ENCODE measurements around the gene EFCAB9.

The EFCAB9 gene

DNA sequence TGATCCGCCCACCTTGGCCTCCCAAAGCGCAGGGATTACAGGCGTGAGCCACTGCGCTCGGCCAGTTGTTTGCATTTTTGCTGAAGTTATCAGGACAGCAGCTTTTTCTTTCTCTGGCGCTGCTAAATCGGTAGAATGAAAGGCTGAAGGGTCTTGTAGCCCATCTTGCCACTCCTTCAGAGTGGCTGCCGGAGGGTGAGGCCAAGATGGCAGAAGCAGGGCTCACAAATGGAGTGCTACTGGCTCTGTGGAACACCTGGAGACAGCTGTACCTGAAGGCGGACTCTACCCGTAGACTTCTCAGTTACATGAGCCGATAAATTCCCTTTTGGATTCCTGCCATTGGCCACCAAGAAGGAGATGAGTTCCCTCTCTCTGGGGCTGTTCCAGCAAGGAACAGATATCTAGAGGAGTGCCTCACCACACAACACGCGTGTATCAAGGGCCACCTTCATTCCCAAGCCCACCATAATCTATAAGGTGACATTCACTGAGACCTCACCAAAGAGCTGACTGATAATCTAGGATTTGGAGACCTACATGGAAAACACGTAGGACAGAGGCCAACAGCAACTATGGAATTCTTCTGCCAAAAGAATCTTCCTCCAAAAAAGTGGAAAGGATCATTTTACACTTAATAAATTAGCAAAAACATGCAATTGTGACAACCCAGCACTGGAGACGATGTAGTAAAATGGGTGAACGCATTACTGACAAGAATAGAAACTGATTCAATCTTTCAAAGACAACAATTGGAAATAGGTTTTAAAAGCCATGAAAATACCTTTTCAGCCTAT lies 27.7 kb upstream of the EFCAB9 start:
- no peak for DNase-seq

DNA sequence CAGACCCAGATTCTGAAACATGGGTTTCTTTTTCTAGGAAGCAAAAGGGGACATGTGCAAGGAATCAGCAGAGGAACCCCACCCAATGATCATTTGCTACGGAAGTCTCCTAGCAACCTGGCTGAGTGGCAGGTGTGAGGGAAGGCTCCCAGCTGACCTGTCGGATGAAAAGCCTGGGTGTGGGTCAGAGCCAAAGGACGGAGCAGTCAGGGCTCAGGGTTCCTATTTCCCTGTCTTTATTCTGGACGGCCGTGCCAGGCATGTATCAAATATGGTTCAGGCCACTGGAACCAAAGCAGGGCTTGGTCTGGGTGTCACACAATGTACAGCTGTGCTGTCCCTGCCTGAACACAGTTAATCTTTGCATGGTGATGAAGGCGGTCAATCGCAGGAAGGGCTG lies 26.1 kb upstream of the EFCAB9 start:
- no peak for DNase-seq

DNA sequence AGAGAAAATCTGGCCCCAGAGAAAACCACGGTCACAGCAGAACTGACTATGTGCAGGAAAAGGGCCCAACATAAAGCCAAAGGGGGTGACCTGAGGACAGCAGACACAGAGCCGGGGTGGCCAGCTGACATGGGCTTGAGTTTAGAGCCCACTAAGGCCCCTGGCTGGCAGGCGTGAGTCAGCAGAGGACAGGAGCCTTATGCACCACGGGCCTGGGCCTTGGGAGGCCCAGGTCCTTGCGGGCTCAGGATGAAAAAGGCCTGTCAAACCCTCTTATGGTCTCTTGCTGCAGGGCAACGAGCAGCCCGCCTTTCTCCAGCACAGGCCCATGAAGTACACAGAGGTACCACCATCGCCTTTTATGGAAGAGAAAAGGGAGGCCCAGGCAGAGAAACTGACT lies 25.7 kb upstream of the EFCAB9 start:
- DNase-seq = no peak

DNA sequence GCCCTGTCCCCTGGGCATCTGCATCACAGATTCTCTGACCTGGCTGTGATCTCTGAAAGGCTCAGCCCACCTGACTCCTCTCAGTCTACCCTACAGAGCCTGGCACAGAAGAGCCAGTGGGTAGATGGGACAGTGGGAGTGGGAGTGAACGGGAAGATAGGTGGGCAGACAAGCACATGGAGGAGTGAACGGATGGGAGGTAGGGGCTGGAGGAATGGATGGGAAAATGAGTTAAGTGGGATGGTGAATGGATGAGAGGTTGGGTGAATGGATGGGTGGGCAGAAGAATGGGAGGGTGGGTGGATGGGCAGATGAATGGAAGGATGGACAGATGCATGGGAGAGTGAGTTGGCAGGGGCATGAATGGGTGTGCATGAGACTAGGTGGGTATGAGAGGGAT lies 24.8 kb upstream of the EFCAB9 start:
- no peak for DNase-seq

DNA sequence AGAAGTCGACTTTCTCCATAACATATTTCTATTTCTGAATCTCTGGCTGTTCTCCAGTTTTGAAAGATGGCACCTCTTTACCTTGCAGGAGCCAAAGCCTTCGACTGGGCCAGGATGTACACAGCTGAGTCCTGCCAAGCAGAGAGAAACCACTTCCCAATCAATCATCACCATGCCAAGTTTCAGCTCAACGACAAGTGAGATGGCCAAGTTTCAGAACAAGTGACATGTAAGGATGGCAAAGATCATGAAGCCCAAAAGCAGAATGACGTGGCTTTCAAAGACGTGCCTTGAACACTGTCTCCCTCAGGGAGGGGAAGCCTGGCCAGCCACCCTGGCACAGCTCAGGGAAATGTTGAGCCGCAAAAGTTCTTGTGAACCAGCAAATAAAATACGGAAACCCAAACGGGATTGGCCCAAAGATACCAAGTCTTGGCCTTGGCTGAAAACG lies 23.7 kb upstream of the EFCAB9 start:
- no peak for DNase-seq

DNA sequence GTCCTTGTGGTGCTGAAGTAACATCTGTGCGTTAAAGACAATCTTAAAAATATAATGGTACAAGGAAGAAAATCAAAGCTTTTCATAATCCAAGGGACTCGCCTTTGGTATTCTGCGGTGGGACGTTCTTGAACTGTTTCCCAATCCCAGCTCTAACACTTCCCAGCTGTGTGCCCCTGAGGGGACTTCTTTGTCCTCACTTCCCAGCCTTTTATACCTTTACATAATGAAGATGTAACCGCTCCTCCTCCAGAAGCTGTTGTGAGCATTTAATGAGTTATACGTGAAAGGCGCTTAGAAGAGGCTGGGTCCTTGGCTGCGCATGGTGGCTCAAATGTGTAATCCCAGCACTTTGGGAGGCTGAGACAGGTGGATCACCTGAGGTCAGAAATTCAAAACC lies 22.9 kb upstream of the EFCAB9 start:
- no peak for DNase-seq

DNA sequence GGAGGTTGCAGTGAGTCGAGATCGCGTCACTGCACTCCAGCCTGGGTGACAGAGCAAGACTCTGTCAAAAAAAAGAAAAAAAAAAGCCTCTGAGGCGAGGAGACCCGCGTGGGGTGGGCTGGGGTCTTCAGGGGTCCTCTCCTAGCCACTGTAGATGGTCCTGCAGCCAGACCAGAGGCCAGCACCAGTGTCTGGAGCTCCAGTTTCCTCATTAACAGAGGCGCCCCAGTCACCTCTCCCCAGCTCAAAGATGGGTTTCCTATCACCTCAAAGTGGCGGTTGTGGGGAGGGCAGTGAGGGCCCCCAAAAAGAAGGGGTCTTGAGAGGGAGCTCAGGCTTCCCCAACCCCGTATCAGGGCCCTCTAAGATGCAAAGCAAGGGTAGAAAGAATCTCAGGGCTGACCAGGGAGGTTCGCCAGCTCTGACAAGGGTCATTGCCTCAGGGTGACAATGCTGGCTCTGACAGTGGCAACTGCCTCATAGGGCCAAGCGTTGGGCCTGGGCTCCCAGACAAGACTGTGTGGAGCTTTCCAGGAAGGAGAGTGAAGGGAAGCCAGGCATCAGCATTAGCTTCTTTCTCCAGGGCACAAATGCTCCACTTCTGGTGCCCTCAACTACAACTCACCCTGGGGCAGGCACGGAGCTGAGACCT lies 20.9 kb upstream of the EFCAB9 start:
- no peak for DNase-seq

DNA sequence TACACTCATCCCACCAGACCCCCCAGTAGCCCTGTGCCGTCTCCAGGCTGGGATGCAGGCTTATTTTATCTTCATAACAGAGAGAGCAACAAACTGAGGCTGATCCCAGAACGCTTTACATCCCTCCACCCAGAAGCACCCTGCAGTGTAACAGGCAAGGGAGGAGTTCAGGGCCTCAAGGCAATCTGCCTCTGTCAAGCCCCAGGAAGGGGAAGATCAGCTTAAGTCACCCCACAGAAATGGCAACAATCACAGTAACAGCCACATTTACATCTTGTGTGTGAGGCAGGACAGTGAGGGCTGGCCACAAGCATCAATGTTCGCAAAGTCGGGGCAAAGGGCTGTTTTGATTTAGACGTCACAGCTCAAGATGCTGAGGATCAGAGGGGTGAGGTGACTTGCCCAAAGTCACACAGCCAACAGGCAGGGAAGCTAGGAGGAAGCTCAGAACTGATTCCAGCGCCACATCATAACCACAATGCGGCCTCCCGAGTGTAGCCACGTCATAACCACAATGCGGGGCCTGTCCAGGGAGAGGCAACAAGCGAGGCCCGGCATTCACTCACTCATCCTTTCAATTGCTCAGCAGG lies 20.3 kb upstream of the EFCAB9 start:
- DNase-seq = no peak

DNA sequence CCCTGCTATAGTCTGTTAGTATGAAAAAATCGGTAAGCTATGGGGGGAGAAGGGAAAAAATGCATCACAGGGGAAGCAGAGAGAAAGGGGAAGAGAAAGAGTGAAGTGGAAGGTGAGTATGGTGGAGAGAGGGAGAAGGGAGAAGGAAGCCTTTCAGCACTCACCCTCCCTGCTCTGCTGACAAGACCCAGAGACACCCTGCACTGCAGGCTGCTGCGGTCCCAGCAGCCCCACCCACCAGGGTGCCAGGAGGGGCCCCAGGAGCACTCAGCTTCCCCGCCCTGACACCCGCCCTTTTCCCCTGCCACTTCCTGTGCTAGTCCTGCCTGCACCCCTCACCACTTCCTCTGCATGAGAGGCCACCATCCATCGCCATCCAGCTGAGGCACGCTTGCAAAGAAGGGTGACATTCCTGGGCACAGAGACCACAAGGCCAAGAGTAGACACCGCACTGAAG lies 18.7 kb upstream of the EFCAB9 start:
- DNase-seq = no peak

DNA sequence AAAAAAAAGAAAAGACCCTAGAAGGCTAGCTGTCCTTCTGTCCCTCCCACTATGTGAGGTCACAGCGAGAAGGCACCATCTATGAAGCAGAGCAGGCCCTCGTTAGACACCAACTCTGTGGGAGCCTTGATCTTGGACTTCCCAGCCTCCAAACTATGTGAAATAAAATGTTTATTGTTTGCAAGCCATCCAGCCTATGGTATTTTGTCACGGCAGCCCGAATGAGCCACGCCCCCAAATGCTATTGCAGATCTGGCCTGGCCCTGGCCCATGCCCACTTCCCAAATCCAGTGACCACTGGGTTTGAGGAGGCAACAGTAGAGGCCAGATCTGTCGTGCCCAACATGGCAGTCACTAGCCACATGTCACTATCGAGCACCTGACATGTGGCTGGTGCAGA lies 16.8 kb upstream of the EFCAB9 start:
- no peak for DNase-seq

DNA sequence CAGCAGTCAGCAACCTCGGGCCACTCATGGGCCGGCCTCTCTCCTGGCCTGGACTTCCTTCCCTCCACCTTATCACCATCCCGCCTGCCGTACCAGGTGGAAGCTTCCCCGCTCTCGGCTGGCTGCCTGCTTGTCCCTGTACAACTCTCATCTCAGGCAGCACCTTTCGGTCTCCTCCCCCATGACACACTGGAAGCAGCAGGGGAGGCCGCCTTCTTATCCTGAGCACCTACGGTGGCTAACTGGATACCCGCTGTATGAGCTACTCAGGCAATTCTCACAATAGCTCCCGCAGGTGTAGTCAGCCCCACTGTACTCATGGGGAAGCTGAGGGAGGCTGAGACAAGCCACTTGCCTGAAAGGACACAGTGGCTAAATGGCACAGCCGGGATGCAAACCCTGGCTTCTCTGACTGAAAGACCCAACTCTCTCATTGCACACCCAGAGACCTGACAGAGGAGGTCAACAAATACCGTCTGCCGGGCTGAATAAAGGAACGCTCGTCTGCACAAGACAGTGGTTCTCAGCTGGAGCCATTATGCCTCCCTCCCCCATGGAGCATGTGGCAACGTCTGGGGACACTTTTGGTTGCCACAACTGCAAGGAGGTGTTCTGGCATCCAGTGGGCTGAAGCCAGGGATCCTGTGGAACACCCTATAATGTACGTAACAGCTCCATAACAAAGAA lies 15.5 kb upstream of the EFCAB9 start:
- no peak for DNase-seq

DNA sequence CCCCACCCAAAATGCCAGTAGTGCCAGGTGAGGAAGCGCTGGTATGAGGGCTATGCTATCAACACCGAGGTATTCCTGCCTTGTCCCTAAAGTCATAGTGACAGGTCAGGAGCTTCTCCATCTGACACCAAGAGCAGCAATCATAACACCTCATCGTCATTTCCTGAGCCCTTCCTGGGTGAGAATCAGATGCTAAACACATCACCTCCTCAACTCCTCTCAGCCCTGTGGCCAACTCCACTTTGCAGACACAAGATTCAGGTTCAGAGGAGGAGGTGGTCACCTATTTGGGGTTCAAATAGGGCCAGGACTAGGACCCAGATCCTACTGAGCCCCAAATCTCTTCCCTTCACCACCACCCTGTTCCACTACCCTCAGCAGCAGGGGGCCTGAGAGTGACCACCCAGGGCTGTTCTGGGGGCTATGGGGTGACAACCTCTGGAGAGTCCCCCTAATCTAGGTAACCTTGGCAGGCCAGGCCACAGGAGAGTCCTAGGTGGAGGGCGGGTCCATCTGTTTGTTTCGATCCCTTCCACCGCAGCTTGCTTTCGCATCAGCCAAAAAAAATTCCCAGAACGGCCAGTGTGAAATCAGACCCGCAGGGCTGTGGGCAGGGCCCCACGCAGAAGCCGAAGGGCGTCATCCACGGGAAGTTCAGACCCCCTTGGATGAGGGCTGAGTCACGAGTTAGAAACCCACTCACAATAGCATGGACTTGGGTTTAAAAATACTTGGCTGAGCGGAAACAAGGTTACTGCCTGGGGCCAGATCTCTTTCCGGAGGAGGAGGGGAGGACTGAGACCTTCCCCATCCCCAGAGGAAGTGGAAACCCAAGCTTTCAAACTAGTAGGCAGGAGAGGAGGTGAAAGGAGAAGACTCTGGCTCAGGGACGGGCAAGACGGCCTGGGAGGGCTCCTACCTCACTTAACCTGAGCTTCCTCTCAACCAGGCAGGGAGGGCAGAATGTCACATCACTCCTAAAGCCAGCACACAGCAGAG lies 14.7 kb upstream of the EFCAB9 start:
- no peak for DNase-seq

DNA sequence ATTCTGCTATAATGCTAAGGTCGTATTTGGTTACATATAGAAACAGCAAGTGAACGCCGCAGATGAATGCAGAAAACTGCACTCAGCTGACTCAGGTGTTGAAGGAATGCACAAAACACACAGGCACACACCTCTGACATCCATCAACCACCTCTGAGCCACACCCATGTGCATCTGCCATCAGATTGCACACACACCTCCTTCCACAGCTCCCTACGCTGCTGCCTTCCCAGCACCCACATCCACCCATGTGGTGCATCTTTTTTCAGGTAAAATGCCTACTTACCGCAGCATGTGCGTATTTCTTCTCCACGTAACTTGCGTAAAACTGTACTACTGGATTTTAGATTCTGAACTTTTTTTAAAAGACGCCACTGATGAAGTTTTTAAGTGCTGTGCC lies 13.0 kb upstream of the EFCAB9 start:
- DNase-seq = no peak

DNA sequence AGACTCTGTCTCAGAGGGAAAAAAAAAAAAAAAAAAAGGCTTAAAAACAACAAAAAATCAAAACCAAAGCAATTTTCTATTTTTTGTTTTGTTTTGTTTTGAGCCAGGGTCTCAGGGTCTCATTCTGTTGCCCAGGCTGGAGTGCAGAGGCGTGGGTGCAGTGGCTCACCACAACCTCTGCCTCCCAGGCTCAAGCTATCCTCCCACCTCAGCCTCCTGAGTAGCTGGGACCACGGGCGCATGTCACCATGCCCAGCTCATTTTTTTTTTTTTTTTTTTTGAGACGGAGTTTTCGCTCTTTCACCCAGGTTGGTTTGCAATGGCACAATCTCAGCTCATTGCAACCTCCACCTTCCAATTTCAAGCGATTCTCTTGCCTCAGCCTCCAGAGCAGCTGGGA lies 11.7 kb upstream of the EFCAB9 start:
- DNase-seq = no peak

DNA sequence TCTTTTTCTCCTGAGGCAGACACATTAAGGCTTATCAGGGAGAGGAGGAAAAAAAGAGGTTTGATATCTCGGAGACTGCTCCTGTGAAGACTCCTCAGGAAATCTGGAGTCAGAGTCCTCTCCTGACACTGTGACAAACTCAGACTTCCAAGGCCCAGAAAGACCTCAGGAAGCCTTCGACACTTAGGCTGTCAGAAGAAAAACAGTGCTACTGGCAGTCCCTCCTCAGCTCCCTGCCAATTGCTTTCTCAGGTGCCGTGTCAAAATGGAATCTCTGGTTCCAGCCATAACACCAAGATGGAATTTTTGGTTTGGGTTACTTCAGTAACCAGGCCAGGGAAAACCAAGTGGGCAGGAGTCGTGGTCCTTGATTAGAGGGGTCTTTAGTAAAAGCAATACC lies 10.1 kb upstream of the EFCAB9 start:
- DNase-seq = no peak

DNA sequence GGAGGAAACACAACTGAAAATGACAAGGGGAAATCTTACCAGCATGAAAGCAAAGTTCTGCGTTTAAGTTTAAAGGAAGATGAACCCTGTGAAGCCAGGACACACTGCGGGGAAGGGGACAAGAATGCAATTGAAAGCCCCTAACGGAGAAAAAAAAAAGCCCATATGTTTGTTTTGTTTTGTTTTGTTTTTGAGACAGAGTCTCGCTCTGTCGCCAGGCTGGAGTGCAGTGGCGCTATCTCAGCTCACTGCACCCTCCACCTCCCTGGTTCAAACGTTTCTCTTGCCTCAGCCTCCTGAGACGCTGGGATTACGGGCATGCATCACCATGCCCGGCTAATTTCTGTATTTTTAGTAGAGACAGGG lies 8.9 kb upstream of the EFCAB9 start:
- no peak for DNase-seq

DNA sequence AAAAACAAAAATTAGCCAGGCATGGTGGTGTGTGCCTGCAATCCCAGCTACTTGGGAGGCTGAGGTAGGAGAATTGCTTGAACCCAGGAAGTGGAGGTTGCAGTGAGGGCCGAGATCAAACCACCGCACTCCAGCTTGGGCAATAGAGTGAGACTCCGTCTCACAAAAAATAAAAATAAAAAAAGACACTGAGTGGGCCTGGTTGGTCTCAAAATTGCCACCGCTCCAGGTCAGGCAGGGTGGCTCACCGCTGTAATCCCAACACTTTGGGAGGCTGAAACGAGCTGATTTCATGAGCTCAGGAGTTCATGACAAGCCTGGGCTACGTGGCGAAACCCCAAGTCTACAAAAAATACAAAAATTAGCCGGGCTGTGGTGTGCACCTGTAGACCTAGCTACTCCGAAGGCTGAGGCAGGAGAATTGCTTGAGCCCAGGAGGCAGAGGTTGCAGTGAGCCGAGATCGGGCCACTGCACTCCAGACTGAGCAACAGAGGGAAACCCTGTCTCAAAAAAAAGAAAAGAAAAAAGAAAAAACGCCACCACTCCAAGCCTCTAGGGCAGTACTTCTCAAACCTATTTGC lies 7.8 kb upstream of the EFCAB9 start:
- no peak for DNase-seq

DNA sequence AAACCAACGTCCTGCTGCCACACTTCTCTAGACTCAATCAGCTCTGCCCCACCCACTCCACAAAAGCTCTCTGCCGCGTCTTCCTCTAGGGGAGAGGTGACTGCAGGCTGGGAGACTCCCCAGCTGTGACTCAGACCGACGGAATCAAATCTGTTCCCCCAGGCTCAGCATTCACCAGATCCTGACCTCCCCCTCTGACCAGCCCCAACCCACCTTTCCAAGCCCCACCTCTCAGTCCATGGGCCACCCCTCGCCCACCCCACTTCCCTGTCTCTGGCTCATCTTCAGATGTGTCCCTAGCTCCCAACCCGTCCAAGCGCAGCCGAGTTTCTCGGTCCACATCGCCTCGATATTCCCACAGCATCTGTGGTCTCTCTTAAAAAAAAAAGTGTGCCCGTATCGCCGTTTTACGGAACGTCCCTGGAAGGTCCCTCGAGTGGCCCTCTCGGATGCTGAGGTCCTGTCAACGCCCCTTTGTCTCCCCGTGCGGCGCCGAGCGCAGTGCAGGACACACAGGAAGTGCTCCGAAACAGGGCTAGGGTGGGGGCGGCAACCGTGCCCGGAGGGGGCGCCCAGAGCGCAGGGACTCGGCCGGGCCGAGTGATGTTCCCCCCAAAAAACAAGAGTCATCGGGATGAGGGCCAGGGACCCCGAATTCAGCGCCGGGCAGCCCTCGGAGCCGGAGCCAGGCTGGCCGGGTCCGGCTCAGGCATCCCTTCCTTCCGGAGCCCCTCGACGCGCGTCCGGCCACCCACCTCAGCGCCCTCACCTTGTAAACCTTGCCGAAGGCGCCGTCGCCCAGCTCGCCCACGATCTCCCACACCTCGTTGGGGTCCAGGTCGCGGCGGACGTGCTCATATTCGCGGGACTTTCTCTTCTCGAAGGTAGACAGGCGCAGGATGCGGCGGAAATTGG lies 6.6 kb upstream of the EFCAB9 start:
- no peak for DNase-seq

DNA sequence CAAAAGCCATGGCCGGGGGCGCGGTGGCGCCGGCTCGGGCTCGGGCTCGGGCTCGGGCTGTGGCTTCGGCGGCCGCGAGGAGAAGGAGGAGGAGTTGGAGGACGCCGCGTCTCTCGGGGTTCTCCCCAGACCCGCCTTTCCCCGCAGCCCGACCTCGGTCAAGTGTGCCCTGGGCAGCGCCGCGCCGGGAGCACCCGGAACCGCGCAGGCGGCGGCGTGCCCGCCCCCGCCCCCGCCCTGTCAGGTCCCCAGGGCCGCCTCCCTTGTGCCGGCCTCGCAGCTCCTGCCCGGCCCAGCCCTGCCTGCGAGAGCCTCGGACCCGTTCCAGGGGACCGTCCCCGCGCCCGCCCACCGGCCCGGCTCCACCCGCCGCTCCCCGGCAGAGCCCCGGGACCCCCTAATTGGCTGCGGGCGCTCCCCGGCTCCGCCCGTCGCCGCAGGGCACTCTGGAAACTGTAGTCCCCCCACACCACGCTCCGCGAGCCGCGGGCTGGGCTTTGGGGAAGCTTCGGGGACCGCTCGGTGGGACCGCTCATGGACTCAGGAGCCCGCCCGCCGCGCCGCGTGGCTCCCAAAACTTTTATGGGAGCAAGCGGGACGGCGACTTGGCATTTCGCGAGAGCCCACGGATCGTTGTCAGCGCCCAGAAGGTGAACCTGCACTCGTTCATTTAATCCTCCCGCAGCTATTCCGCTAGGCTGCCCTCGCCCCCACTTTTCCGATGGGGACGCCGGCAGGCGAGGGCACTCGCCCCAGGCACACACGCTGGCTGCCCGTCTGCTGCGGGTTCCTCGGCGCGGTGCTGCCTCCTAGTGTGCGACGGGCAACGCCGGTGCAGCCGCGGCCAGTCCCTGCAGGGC lies 5.7 kb upstream of the EFCAB9 start, which contains the start of gene STK10:
Gene STK10 (minus strand): TSS at position 192 of the 860 bp plus-strand sequence. CDS start 182 bp downstream, at position 10.
- DNase-seq = peak; percentile 38

All from DMS79 (cell line).